ENCODE data around the gene ADCY3. TPM values are rescaled to one million over a fixed set of nuclear protein-coding genes. Genes with fewer than 3 reads are reported as not detected.

Gene ADCY3
- total and polyA plus RNA-seq, 2 of the 4 experiments (the other 2 are of a cell fraction), result 17.4 to 46.1 TPM

DNA sequence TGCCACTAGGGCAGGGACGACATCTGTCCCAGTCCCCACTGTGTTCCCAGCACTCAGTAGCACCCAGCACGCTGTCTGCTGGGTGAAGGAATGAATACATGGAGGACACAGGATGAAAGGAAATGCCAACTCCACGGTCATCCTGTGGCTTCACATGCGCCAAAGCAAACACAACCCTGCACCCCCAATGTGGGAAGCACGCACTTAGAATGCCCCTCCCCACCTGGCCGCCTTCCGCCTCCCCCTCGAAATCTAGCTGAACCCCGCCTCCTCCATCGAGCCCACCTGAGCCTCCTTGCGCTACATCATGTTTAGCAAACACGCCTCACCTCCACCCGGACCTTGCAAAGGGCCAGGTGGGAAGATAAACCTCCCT lies 33.9 kb downstream of the ADCY3 start:
- Histone ChIP-seq H4K5ac (ENCODE audit: low read depth, low read length) (no peak overlapping the region; the same call in 1 of the 2 replicates), H2BK5ac (ENCODE audit: low read depth, low read length, poor library complexity, severe bottlenecking) (no peak overlapping the region), H2AFZ (replicated peaks; ENCODE audit: low read length, poor library complexity) (no peak overlapping the region), H3K27me3 (ENCODE audit: control insufficient read depth, insufficient read depth, low read length) (no peaks in the 10 kb centered on the region), H2AK9ac (replicated peaks; ENCODE audit: low read depth, low read length, poor library complexity) (peak overlapping the region; percentile 79), H3K23ac (ENCODE audit: low read depth, low read length) (no peak overlapping the region), H3K27ac (ENCODE audit: insufficient read depth, low read length) (no peak overlapping the region; the same call in 1 of the 2 replicates), H3K4ac (ENCODE audit: low read depth, low read length) (peak overlapping the region; percentile 67), H3K9ac (ENCODE audit: low read depth, low read length) (no peak overlapping the region), H4K20me1 (ENCODE audit: insufficient read depth, low read length) (peaks cover 6% of the 10 kb centered on the region; the same call in 1 of the 2 replicates), H3K9me1 (ENCODE audit: insufficient read depth, low read length) (peaks cover 26% of the 10 kb centered on the region; the same call in 1 of the 2 replicates), H3K9me3 (ENCODE audit: control insufficient read depth, insufficient read depth, low read length) (no peaks in the 10 kb centered on the region), H4K91ac (ENCODE audit: insufficient read depth, low read depth, low read length) (0 out of 2 replicates have a peak overlapping the region, but pooled peaks have one; percentile 50), H3K56ac (ENCODE audit: extremely low read depth, insufficient read depth, low read length) (no peak overlapping the region), H3K79me1 (ENCODE audit: low read depth in 1 of 2, low read length in 2 of 2) (peaks cover 6 to 52% of the 10 kb centered on the region in 2 experiments), H3K36me3 (ENCODE audit: control insufficient read depth, insufficient read depth, low read length) (peaks cover 2% of the 10 kb centered on the region), H2BK15ac (ENCODE audit: low read depth, low read length) (peak overlapping the region; percentile 85; the same call in 1 of the 3 replicates), H2BK20ac (ENCODE audit: low read depth, low read length) (peak overlapping the region; percentile 40), H3K4me3 (ENCODE audit: insufficient read depth, low read depth, low read length) (no peak overlapping the region), H3K4me2 (ENCODE audit: low read depth, low read length) (no peak overlapping the region), H3K18ac (ENCODE audit: low read depth, low read length) (peak overlapping the region; percentile 42; the same call in 1 of the 2 replicates), H3K14ac (replicated peaks; ENCODE audit: low read depth, low read length) (peak overlapping the region; percentile 43), H3K4me1 (ENCODE audit: control insufficient read depth, insufficient read depth, low read length) (peaks cover 26% of the 10 kb centered on the region), H2AK5ac (ENCODE audit: low read depth, low read length) (peak overlapping the region; percentile 57), H2BK120ac (ENCODE audit: low read depth, low read length) (peak overlapping the region; percentile 65), H4K8ac (ENCODE audit: low read depth in 2 of 2, low read length in 2 of 2) (peak overlapping the region in 1 of 2 experiments; percentile 87; a peak in 2 of 4 replicates)
- WGBS, 2 experiments (ENCODE audit: extremely low coverage in 2 of 2, insufficient read length in 1 of 2), result 89% methylated on average over 3 of the region's 13 CpGs; no CpG with 5 or more reads in 1 of the 2 experiments
- dilution Hi-C loops (cut with HindIII; ENCODE audit: low sequenced_read_pairs, unreplicated experiment) (no loop called here), intact Hi-C loops (cut with micrococcal nuclease) (no loop called here), in situ Hi-C loops (cut with MboI; ENCODE audit: low sequenced_read_pairs) (no loop called here)
- TF ChIP-seq MAZ (IDR thresholded peaks at IDR 0.05; ENCODE audit: borderline replicate concordance, low read depth, low read length) (no peak), BHLHE40 (IDR thresholded peaks at IDR 0.05; ENCODE audit: low read depth, low read length) (no peak), RCOR1 (IDR thresholded peaks at IDR 0.05; ENCODE audit: insufficient replicate concordance, low read length) (no peak), CHD1 (IDR thresholded peaks at IDR 0.05; ENCODE audit: low read depth, low read length) (no peak), FOS (IDR thresholded peaks at IDR 0.05; ENCODE audit: low read depth, low read length) (no peak), MXI1 (IDR thresholded peaks at IDR 0.05; ENCODE audit: borderline replicate concordance, low read depth, low read length) (no peak), SMC3 (IDR thresholded peaks at IDR 0.05; ENCODE audit: low read depth, low read length) (no peak), MAFK (IDR thresholded peaks at IDR 0.05; ENCODE audit: low read depth, low read length) (no peak), RAD21 (IDR thresholded peaks at IDR 0.05; ENCODE audit: low read length) (no peak), RFX5 (IDR thresholded peaks at IDR 0.05; ENCODE audit: low read depth, low read length) (no peak), CEBPB (IDR thresholded peaks at IDR 0.05; ENCODE audit: low read depth, low read length) (no peak)
- TF ChIP-seq, protein P1, sequence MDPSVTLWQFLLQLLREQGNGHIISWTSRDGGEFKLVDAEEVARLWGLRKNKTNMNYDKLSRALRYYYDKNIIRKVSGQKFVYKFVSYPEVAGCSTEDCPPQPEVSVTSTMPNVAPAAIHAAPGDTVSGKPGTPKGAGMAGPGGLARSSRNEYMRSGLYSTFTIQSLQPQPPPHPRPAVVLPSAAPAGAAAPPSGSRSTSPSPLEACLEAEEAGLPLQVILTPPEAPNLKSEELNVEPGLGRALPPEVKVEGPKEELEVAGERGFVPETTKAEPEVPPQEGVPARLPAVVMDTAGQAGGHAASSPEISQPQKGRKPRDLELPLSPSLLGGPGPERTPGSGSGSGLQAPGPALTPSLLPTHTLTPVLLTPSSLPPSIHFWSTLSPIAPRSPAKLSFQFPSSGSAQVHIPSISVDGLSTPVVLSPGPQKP (IDR thresholded peaks at IDR 0.05; ENCODE audit: borderline replicate concordance, low read depth, low read length), result no peak
- ATAC-seq (ENCODE audit: low read depth) (no peak), DNase-seq (no peak)
- POLR2A ChIA-PET (ENCODE audit: unreplicated experiment), result no interaction called here
- BruUV-seq (replicated peaks), result no TSS peak
- CTCF ChIA-PET, result no interaction called here

Measured in IMR-90 (cell line).